Neural cell (in vitro differentiated cells): ENCODE data around the gene RPL26. TPM values are rescaled to one million over a fixed set of nuclear protein-coding genes. Genes with fewer than 3 reads are reported as not detected.

ENCODE experiments used
- H2AFZ ChIP-seq: fragments of 200-600, 300-800 bp; sonication (generic), shearing (Covaris generic); 2 replicates; pipeline ENCODE4 v1.6.0; 2014; ENCODE audit warnings: low read depth, mild to moderate bottlenecking, antibody characterized with exemption, low read length, moderate library complexity
- H3F3A ChIP-seq: fragments of 200-600 bp; shearing (Covaris generic); 2 replicates; pipeline ENCODE4 v1.6.1; 2016; ENCODE audit warnings: mild to moderate bottlenecking, moderate library complexity, mixed read lengths, antibody characterized with exemption, low read length; ENCODE audit not compliant: insufficient read depth, poor library complexity, severe bottlenecking
- H3K27ac ChIP-seq: fragments of 200-600, 300-800 bp; sonication (generic), shearing (Covaris generic); 2 replicates; pipeline ENCODE4 v1.5.1; 2014; ENCODE audit warnings: mild to moderate bottlenecking, low read length, moderate library complexity
- H3K27me3 ChIP-seq: fragments of 300-800, 200-600 bp; sonication (generic), shearing (Covaris generic); 2 replicates; pipeline ENCODE4 v1.6.0; 2014; ENCODE audit warnings: mild to moderate bottlenecking, low read depth, low read length, moderate library complexity; ENCODE audit not compliant: insufficient read depth
- H3K36me3 ChIP-seq: fragments of 300-800, 200-600 bp; sonication (generic), shearing (Covaris generic); 2 replicates; pipeline ENCODE4 v1.5.1; 2014; ENCODE audit warnings: mild to moderate bottlenecking, antibody characterized with exemption, low read length, moderate library complexity; ENCODE audit not compliant: insufficient read depth
- H3K4me2 ChIP-seq: fragments of 300-800, 200-600 bp; sonication (generic), shearing (Covaris generic); 2 replicates; pipeline ENCODE4 v1.6.0; 2014; ENCODE audit warnings: mild to moderate bottlenecking, low read length
- H3K4me3 ChIP-seq: fragments of 300-800, 200-600 bp; sonication (generic), shearing (Covaris generic); 2 replicates; pipeline ENCODE4 v1.5.1; 2014; ENCODE audit warnings: mild to moderate bottlenecking, low read length, moderate library complexity
- H3K79me2 ChIP-seq: fragments of 200-600 bp; shearing (Covaris generic); replicated peaks from 2 replicates; pipeline ENCODE4 v1.6.0; 2014; ENCODE audit warnings: mild to moderate bottlenecking, low read length, moderate library complexity; ENCODE audit not compliant: insufficient read depth
- H3K9ac ChIP-seq: fragments of 300-800, 200-600 bp; sonication (generic), shearing (Covaris generic); 2 replicates; pipeline ENCODE4 v1.6.1; 2016; ENCODE audit warnings: mild to moderate bottlenecking, low read length, mixed read lengths
- H3K9me2 ChIP-seq: fragments of 200-600 bp; shearing (Covaris generic); 2 replicates; pipeline ENCODE4 v1.6.1; 2016; ENCODE audit warnings: mild to moderate bottlenecking, low read length, mixed read lengths; ENCODE audit not compliant: insufficient read depth
- H3K9me3 ChIP-seq: fragments of 200-600, 300-800 bp; sonication (generic), shearing (Covaris generic); 2 replicates; pipeline ENCODE4 v1.6.1; 2016; ENCODE audit warnings: mild to moderate bottlenecking, mixed run types, low read length, moderate library complexity, mixed read lengths
- H4K20me1 ChIP-seq: fragments of 200-600 bp; shearing (Covaris generic); 2 replicates; pipeline ENCODE4 v1.6.1; 2016; ENCODE audit warnings: mild to moderate bottlenecking, mixed run types; ENCODE audit not compliant: insufficient read depth
- EP300 ChIP-seq: fragments of 450-650 bp; conservative IDR thresholded peaks from 2 replicates; pipeline ENCODE4 v1.6.1; 2014; ENCODE audit warnings: antibody characterized with exemption, mild to moderate bottlenecking, moderate library complexity; ENCODE audit not compliant: poor library complexity, severe bottlenecking
- EZH2 ChIP-seq: fragments of 200-600, 300-800 bp; shearing (Covaris generic), sonication (generic); IDR thresholded peaks from 2 replicates; pipeline ENCODE4 v1.6.1; 2014; ENCODE audit warnings: antibody characterized with exemption, low read length, borderline replicate concordance, mild to moderate bottlenecking; ENCODE audit not compliant: insufficient read depth, poor library complexity, severe bottlenecking
- MXI1 ChIP-seq: fragments of 450-650 bp; conservative IDR thresholded peaks from 2 replicates; pipeline ENCODE4 v1.6.1; 2014; ENCODE audit warnings: antibody characterized with exemption, mild to moderate bottlenecking; ENCODE audit not compliant: poor library complexity, severe bottlenecking
- POLR2AphosphoS5 ChIP-seq: IDR thresholded peaks from 2 replicates; pipeline ENCODE4 v1.6.1; 2012
- RAD21 ChIP-seq: fragments of 450-650 bp; conservative IDR thresholded peaks from 2 replicates; pipeline ENCODE4 v1.6.1; 2014; ENCODE audit warnings: antibody characterized with exemption, mild to moderate bottlenecking, moderate library complexity
- SMC3 ChIP-seq: fragments of 450-650 bp; conservative IDR thresholded peaks from 2 replicates; pipeline ENCODE4 v1.6.1; 2014; ENCODE audit warnings: antibody characterized with exemption, mild to moderate bottlenecking, moderate library complexity; ENCODE audit not compliant: poor library complexity
- TAF1 ChIP-seq: IDR thresholded peaks from 2 replicates; pipeline ENCODE4 v1.6.1; 2012; ENCODE audit warnings: low read depth
- polyA plus RNA-seq: library from polyadenylated mRNA; depleted of rRNA; stranded (reverse); fragments of >200 nt; gene quantifications from 2 replicates; pipeline ENCODE4 v1.2.3, GENCODE V29; 2014
- TF ChIP-seq, protein P1 (sequence below): IDR thresholded peaks from 2 replicates; pipeline ENCODE4 v1.6.1; 2012; ENCODE audit warnings: borderline replicate concordance
- TF ChIP-seq, protein P2 (sequence below): fragments of 450-650 bp; IDR thresholded peaks from 2 replicates; pipeline ENCODE4 v1.5.1; 2014; ENCODE audit warnings: antibody characterized with exemption, mild to moderate bottlenecking, moderate library complexity; ENCODE audit not compliant: poor library complexity, severe bottlenecking

RPL26 gene
- polyA plus RNA-seq, 1 donor from 2014 or later = 4,061 TPM

DNA sequence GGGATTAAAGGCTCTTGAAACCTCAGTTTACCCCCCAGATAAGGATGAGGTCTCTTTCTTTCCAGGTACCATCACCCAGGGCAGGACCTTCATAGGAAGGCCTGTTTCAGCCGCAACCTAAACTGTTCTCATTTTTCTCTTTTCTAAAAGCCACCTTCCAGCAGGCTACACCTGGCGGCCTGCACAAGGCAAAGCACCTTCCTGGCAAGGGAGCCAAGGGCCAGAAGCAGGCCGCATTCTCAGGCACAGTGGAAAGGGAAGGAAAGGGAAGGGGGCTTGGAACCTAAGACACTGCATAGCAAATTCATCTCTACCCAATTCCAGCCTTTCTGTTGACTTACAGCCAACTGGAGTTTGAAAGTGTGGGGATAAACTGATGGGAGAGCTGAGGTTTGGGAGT lies 43.8 kb upstream of the RPL26 start:
- H3K36me3 ChIP-seq = no peaks in the 10 kb centered on the region
- no peaks in the 10 kb centered on the region for H4K20me1 ChIP-seq
- H2AFZ ChIP-seq = no peak overlapping the region
- no peaks in the 10 kb centered on the region for H3K9me3 ChIP-seq
- H3K4me2 ChIP-seq = no peak overlapping the region
- H3K9me2 ChIP-seq = no peaks in the 10 kb centered on the region
- no peaks in the 10 kb centered on the region for H3K27me3 ChIP-seq
- no peak overlapping the region for H3K27ac ChIP-seq
- TF ChIP-seq EZH2 (no peak), POLR2AphosphoS5 (no peak), TAF1 (no peak), RAD21 (no peak), SMC3 (no peak), EP300 (no peak), MXI1 (no peak)
- TF ChIP-seq, protein P1, sequence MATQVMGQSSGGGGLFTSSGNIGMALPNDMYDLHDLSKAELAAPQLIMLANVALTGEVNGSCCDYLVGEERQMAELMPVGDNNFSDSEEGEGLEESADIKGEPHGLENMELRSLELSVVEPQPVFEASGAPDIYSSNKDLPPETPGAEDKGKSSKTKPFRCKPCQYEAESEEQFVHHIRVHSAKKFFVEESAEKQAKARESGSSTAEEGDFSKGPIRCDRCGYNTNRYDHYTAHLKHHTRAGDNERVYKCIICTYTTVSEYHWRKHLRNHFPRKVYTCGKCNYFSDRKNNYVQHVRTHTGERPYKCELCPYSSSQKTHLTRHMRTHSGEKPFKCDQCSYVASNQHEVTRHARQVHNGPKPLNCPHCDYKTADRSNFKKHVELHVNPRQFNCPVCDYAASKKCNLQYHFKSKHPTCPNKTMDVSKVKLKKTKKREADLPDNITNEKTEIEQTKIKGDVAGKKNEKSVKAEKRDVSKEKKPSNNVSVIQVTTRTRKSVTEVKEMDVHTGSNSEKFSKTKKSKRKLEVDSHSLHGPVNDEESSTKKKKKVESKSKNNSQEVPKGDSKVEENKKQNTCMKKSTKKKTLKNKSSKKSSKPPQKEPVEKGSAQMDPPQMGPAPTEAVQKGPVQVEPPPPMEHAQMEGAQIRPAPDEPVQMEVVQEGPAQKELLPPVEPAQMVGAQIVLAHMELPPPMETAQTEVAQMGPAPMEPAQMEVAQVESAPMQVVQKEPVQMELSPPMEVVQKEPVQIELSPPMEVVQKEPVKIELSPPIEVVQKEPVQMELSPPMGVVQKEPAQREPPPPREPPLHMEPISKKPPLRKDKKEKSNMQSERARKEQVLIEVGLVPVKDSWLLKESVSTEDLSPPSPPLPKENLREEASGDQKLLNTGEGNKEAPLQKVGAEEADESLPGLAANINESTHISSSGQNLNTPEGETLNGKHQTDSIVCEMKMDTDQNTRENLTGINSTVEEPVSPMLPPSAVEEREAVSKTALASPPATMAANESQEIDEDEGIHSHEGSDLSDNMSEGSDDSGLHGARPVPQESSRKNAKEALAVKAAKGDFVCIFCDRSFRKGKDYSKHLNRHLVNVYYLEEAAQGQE = no peak
- TF ChIP-seq, protein P2, sequence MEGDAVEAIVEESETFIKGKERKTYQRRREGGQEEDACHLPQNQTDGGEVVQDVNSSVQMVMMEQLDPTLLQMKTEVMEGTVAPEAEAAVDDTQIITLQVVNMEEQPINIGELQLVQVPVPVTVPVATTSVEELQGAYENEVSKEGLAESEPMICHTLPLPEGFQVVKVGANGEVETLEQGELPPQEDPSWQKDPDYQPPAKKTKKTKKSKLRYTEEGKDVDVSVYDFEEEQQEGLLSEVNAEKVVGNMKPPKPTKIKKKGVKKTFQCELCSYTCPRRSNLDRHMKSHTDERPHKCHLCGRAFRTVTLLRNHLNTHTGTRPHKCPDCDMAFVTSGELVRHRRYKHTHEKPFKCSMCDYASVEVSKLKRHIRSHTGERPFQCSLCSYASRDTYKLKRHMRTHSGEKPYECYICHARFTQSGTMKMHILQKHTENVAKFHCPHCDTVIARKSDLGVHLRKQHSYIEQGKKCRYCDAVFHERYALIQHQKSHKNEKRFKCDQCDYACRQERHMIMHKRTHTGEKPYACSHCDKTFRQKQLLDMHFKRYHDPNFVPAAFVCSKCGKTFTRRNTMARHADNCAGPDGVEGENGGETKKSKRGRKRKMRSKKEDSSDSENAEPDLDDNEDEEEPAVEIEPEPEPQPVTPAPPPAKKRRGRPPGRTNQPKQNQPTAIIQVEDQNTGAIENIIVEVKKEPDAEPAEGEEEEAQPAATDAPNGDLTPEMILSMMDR = no peak
- no peaks in the 10 kb centered on the region for H3K79me2 ChIP-seq
- H3K4me3 ChIP-seq = no peak overlapping the region
- H3K9ac ChIP-seq = no peak overlapping the region
- no peaks in the 10 kb centered on the region for H3F3A ChIP-seq

DNA sequence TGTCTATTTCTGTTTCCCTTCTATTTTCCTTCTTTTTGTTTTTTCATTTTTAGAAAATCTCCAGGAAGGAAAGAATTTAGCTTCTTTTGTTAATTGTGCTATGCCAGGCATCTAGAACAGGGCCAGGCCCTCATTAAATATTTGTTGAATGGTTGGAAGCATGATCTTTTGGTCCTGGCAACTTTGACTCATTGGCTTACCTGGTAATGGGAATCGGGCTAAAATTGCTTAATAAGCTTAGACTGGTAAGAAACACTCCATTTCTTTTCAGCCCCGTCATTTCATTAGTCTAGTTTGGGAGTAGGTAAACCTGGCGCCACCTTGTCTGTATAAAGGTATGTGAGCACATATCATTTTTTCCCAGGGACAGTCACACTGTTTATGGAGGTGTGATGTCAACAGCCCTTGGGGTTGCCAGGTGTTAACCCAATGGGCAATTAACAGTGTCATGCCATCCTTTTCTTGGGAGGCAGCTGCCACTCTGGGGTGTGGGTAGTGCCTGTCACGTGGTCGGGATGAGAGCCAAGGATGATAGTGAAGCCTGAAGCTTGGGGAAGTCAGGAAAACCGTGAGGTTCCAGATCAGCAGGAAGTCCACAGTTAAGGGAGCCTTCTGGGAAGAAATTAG lies 43.2 kb upstream of the RPL26 start:
- Histone ChIP-seq H3K27me3 (no peaks in the 10 kb centered on the region), H3K27ac (no peak overlapping the region), H3K36me3 (no peaks in the 10 kb centered on the region), H4K20me1 (no peaks in the 10 kb centered on the region), H3K79me2 (no peaks in the 10 kb centered on the region), H3K9me2 (no peaks in the 10 kb centered on the region), H2AFZ (no peak overlapping the region), H3K9ac (no peak overlapping the region), H3K4me2 (no peak overlapping the region), H3K4me3 (no peak overlapping the region), H3F3A (no peaks in the 10 kb centered on the region), H3K9me3 (no peaks in the 10 kb centered on the region)
- TF ChIP-seq TAF1 = no peak
- TF ChIP-seq, protein P2 = no peak
- no peak for TF ChIP-seq RAD21
- TF ChIP-seq MXI1 = no peak
- TF ChIP-seq POLR2AphosphoS5 = no peak
- TF ChIP-seq, protein P1 = no peak
- no peak for TF ChIP-seq SMC3
- no peak for TF ChIP-seq EP300
- no peak for TF ChIP-seq EZH2
